Subcutaneous abdominal adipose tissue (tissue), 5 donors: ENCODE measurements around the gene MUC6.

Source experiments
- H3K27ac ChIP-seq: one replicate; pipeline ENCODE4 v1.7.0; 2013; ENCODE audit warnings: low read depth, mild to moderate bottlenecking, inconsistent platforms, low read length, moderate library complexity
- H3K27me3 ChIP-seq, 5 donors: one replicate each; pipeline ENCODE4 v1.7.0; 2013; ENCODE audit warnings: low read length in 5 of 5, inconsistent platforms in 1 of 5; ENCODE audit not compliant: control insufficient read depth in 5 of 5, insufficient read depth in 4 of 5
- H3K36me3 ChIP-seq, 5 donors: one replicate each; pipeline ENCODE4 v1.7.0; 2013; ENCODE audit warnings: low read length in 5 of 5; ENCODE audit not compliant: control insufficient read depth in 5 of 5, insufficient read depth in 5 of 5
- H3K4me1 ChIP-seq, 5 donors: one replicate each; pipeline ENCODE4 v1.7.0; 2013; ENCODE audit warnings: low read length in 5 of 5, mild to moderate bottlenecking in 3 of 5, moderate library complexity in 1 of 5; ENCODE audit not compliant: control insufficient read depth in 5 of 5, insufficient read depth in 5 of 5
- H3K4me3 ChIP-seq, 5 donors: one replicate each; pipeline ENCODE4 v1.7.0; 2013; ENCODE audit warnings: low read length in 5 of 5, low read depth in 1 of 5
- H3K9ac ChIP-seq, 5 donors: one replicate each; pipeline ENCODE4 v1.7.0; 2013; ENCODE audit warnings: low read length in 5 of 5, mild to moderate bottlenecking in 4 of 5, moderate library complexity in 3 of 5
- H3K9me3 ChIP-seq, 5 donors: one replicate each; pipeline ENCODE4 v1.7.0; 2013; ENCODE audit warnings: low read length in 5 of 5; ENCODE audit not compliant: control insufficient read depth in 5 of 5
- donor health status: healthy.
- donor health status: healthy.
- donor health status: healthy.
- donor health status: healthy.
- donor health status: healthy.

The MUC6 gene

DNA sequence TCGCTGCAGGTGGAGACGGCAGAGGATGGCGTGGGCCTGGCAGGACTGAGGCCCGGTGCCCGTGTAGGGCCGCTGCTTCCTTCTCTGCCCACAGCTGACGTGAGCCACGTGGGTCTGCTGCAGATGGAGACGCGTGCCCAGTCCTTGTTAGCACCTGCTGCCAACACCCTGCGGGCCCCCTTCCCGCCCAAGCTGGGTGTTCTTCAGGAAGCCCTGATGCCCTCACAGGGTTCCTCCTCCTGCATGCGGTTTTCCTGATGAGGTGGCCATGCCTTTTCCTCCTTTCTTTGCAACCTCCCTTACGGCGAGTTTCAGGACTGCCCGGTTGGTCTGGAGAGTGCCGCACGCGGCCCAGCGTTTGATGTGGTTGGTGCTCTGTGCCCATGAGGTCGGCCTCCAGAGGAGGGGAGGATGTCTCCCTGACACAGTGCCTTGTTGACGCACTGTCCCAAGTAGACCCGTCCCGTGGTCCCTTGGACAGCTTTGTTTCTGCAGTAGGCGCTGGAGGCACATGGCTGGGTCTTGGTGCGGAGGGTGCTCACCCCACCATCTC lies 66.1 kb downstream of the MUC6 start:
- H3K9me3 ChIP-seq, result no peaks in the 10 kb centered on the region
- H3K36me3 ChIP-seq, result peaks cover 0 to 72% (median 44%) of the 10 kb centered on the region in 5 donors
- H3K4me1 ChIP-seq, result peaks cover 0 to 28% (median 16%) of the 10 kb centered on the region in 5 donors

DNA sequence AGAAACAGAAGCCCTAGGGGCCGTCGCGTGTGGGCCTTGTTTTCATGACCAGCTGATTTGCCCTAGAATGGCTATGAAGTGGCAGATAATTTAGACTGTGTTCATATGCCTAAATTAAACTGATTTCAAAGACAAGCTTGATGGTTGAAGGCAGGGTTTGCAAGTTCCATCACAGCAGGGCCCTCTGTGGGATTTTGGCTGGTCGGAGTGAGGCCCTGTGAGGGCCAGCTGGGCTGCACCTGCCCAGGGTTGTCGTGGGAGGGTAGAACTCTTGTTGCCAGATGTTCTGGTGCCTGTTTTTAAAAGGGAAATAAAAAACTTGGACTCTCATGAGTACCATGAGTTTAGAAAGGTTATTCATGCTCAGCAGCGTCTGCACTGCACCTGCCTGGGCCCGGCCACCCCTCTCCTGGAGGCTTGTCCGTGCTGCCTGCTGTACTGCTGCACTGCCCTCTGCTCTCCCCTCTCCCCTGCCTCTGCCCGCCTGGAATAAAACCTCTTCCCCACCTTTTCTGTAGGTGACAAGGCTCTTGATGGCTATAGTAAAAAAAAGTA lies 66.8 kb downstream of the MUC6 start:
- H3K36me3 ChIP-seq, result peaks cover 0 to 67% (median 40%) of the 10 kb centered on the region in 5 donors
- no peaks in the 10 kb centered on the region for H3K9me3 ChIP-seq
- no peak overlapping the region for H3K9ac ChIP-seq
- no peaks in the 10 kb centered on the region for H3K27me3 ChIP-seq
- H3K4me1 ChIP-seq, result peaks cover 0 to 28% (median 16%) of the 10 kb centered on the region in 5 donors
- H3K4me3 ChIP-seq, result no peak overlapping the region
- H3K27ac ChIP-seq, result no peak overlapping the region

More for the DNA sequence above, 66.1 kb downstream of the MUC6 start:
- Histone ChIP-seq H3K9ac (no peak overlapping the region), H3K27ac (no peak overlapping the region), H3K4me3 (no peak overlapping the region), H3K27me3 (no peaks in the 10 kb centered on the region)

DNA sequence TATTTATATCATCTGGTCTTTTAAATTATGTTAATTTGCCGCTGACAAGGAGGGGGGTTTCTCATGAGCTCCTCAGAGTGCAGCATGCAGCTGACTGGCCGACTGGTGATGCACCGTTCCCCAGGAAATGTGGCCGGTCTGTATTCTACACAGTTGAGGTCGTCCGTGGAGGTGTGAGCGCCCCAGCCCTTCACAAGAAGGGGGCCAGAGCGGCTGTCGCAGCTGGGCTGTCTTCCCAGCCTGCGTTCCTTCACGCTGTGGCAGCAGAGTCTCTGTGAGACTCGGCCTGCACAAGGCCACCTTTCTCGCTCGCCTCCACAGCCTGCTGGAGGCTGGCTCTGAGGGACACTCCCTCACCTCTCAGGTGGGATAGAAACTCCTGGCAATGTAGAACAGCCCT lies 67.7 kb downstream of the MUC6 start:
- H3K9ac ChIP-seq, result no peak overlapping the region
- no peak overlapping the region for H3K4me3 ChIP-seq
- H3K27ac ChIP-seq, result no peak overlapping the region
- H3K36me3 ChIP-seq, result peaks cover 0 to 65% (median 45%) of the 10 kb centered on the region in 5 donors
- H3K27me3 ChIP-seq, result no peaks in the 10 kb centered on the region
- H3K9me3 ChIP-seq, result no peaks in the 10 kb centered on the region
- H3K4me1 ChIP-seq, result peaks cover 2 to 28% (median 16%) of the 10 kb centered on the region in 5 donors

DNA sequence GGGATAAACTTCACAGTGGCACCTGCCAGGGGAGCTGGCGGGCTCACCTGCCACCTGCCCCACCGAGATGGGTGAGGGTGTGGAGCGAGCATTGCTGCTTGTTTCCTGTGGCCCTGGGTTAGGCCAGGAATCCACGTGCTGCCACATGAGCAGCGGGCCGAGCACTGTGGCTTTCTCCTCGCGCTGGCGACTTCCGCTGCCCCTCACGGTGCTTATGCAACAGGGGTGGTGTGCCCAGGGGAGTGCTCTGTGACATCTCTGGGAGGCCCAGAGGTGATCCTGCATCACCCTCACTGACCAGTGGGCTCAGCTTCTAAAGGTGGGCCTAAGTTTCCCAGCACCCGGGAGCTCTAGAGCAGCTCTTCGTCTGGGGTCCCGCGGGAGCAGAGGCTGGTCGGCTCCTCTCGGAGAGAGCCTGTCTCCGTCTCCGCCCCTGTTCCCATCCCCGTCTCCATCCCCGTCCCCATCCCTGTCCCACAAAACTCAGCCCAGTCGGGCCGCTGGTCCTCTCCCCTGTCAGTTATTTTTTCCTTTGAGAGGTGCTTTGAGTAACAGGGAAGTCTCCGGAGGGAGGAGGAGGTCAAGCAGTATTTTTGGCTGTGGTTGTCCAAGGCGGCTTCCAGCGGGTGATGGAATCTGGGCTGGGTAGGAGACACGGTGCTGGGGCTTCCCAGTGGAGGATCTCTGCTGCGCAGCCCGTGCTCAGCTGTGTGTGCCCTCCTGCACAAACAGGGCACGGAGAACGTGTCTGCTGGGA lies 68.3 kb downstream of the MUC6 start:
- no peak overlapping the region for H3K27ac ChIP-seq
- H3K36me3 ChIP-seq, result peaks cover 0 to 64% (median 44%) of the 10 kb centered on the region in 5 donors
- H3K9ac ChIP-seq, result no peak overlapping the region

DNA sequence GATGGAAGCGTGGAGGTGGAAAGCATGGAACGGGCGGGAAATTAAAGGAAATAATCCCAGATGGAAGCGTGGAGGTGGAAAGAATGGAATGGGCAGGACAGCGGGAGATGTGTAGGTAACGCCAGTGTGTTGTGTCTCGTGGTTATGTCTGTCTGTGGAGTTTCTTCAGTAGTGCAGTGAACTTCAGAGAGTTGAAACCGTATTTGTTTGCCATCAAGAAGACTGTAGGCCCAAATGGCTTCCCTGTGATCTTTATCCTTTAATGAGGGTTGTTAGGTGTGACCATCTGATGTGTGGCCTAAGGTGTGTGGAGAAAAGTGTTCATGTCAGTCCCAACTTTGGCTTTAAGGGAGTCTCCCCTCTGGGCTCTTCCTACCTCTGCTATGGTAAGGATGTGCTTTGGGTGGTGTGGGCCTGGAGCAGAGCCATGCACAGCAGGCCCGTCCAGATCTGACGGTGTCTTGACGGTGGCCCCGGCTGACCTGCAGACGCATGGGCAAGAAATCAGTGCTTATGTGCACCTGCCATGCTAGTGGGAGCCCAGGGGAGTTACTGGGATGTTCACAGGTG lies 71.2 kb downstream of the MUC6 start:
- H3K9ac ChIP-seq, result peak overlapping the region in 1 of 5 donors; percentile 3
- no peaks in the 10 kb centered on the region for H3K27me3 ChIP-seq
- H3K27ac ChIP-seq, result no peak overlapping the region
- no peaks in the 10 kb centered on the region for H3K9me3 ChIP-seq
- H3K4me1 ChIP-seq, result peaks cover 2 to 23% (median 16%) of the 10 kb centered on the region in 5 donors
- no peak overlapping the region for H3K4me3 ChIP-seq
- H3K36me3 ChIP-seq, result peaks cover 0 to 56% (median 39%) of the 10 kb centered on the region in 5 donors

More for the DNA sequence above, 68.3 kb downstream of the MUC6 start:
- Histone ChIP-seq H3K4me3 (no peak overlapping the region), H3K9me3 (no peaks in the 10 kb centered on the region), H3K4me1 (peaks cover 2 to 28% (median 16%) of the 10 kb centered on the region in 5 donors), H3K27me3 (no peaks in the 10 kb centered on the region)

DNA sequence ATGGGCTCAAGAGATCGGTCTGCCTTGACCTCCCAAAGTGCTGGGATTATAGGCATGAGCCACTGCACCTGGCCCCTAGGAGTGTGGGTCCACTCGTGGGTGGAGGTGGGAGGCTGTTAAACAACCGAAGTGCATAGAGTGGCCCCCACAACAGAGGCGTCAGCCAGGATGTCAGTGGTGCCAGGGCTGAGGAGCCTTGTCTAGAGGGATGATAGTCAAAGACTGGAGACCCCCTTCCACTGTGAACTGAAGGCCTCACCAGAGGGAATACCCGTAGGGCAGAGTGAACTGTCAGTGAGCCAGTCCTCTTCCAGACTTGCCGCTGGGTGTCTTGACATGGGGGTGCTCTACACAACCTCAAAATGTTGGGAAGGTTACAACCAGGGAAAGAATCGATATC lies 72.7 kb downstream of the MUC6 start:
- Histone ChIP-seq H3K27me3 (no peaks in the 10 kb centered on the region), H3K4me3 (no peak overlapping the region), H3K36me3 (peaks cover 0 to 56% (median 42%) of the 10 kb centered on the region in 5 donors), H3K9ac (no peak overlapping the region), H3K27ac (no peak overlapping the region), H3K4me1 (peaks cover 2 to 20% (median 16%) of the 10 kb centered on the region in 5 donors), H3K9me3 (no peaks in the 10 kb centered on the region)
